ENCODE data around the gene RASL10B.

RASL10B gene

DNA sequence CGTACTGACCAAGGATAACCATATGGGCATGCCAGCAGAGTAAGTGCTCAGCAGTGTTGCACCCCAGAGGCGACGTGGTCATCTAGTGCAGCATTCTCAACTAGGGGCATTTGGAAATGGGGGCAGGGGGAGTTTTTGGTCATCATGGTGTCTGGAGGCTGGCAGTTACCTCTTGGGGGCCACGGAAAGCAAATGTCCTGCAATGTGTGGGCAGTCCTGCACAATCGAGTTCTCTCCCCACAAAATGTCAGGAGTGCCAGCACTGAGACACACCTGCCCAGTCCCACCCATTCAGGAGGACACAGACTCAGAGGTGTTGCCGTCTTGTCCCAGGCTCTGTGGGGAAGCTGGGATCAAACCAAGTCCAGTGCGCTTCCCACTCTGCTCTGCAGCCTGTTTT is 3.0 kb downstream of the RASL10B start:
- H3K27ac ChIP-seq (ENCODE audit: low read depth, low read length) = no peak overlapping the region
- no peaks in the 10 kb centered on the region for H3K9me3 ChIP-seq (ENCODE audit: control insufficient read depth, insufficient read depth, low read length)
- no peaks in the 10 kb centered on the region for H3F3A ChIP-seq (ENCODE audit: control insufficient read depth, insufficient read depth)
- H3K36me3 ChIP-seq (ENCODE audit: control insufficient read depth, low read length) = no peaks in the 10 kb centered on the region
- no peaks in the 10 kb centered on the region for H3K4me1 ChIP-seq (ENCODE audit: control insufficient read depth, low read length)
- H3K4me2 ChIP-seq (ENCODE audit: low read length) = no peak overlapping the region
- no peak overlapping the region for H3K4me3 ChIP-seq (ENCODE audit: low read length)
- H3K9me2 ChIP-seq (replicated peaks; ENCODE audit: control insufficient read depth, low read length) = no peaks in the 10 kb centered on the region
- H3K79me2 ChIP-seq (ENCODE audit: control insufficient read depth, low read length) = no peaks in the 10 kb centered on the region
- H4K20me1 ChIP-seq (ENCODE audit: control insufficient read depth, insufficient read depth, low read depth, low read length) = no peaks in the 10 kb centered on the region
- TF ChIP-seq, protein P1, sequence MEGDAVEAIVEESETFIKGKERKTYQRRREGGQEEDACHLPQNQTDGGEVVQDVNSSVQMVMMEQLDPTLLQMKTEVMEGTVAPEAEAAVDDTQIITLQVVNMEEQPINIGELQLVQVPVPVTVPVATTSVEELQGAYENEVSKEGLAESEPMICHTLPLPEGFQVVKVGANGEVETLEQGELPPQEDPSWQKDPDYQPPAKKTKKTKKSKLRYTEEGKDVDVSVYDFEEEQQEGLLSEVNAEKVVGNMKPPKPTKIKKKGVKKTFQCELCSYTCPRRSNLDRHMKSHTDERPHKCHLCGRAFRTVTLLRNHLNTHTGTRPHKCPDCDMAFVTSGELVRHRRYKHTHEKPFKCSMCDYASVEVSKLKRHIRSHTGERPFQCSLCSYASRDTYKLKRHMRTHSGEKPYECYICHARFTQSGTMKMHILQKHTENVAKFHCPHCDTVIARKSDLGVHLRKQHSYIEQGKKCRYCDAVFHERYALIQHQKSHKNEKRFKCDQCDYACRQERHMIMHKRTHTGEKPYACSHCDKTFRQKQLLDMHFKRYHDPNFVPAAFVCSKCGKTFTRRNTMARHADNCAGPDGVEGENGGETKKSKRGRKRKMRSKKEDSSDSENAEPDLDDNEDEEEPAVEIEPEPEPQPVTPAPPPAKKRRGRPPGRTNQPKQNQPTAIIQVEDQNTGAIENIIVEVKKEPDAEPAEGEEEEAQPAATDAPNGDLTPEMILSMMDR (IDR thresholded peaks at IDR 0.05; ENCODE audit: low read depth, low read length, poor library complexity, severe bottlenecking) = no peak
- TF ChIP-seq EZH2phosphoT487 (IDR thresholded peaks at IDR 0.05; ENCODE audit: borderline replicate concordance, low read length) = no peak
- H3K27me3 ChIP-seq (ENCODE audit: control insufficient read depth, low read length) = peaks cover 30% of the 10 kb centered on the region

DNA sequence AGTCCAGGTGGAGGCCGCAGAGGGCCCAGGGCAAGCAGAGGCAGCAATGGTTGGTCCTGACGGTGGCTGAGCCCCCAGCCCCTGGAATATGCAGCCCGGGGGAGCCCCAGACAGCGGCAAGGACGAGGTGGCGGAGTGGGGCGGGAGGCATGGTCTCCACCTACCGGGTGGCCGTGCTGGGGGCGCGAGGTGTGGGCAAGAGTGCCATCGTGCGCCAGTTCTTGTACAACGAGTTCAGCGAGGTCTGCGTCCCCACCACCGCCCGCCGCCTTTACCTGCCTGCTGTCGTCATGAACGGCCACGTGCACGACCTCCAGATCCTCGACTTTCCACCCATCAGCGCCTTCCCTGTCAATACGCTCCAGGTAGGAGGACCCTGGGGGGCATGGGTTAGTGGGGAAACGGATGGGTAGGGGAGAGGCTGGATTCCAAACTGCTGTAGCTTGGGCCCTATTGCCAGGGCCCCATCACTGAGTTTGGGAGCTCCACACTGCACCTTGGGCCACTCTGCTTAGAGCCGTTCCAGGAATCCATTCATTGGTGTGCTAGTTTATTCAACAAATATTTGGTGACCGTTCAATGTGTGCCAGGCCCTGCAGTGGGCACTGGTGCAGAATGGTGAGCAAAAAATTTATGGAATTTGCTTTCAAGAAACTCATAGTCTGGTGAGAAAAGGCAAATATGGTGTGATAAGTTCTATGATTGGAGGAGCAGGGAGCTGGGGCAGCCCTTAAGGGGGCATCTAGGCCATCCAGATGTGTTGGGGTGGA is 3.8 kb downstream of the RASL10B start:
- no peak overlapping the region for H3K4me3 ChIP-seq (ENCODE audit: low read length)
- no peaks in the 10 kb centered on the region for H3F3A ChIP-seq (ENCODE audit: control insufficient read depth, insufficient read depth)
- no peak overlapping the region for H3K27ac ChIP-seq (ENCODE audit: low read depth, low read length)
- no peaks in the 10 kb centered on the region for H3K9me2 ChIP-seq (replicated peaks; ENCODE audit: control insufficient read depth, low read length)
- H3K27me3 ChIP-seq (ENCODE audit: control insufficient read depth, low read length) = peaks cover 30% of the 10 kb centered on the region
- no peaks in the 10 kb centered on the region for H3K4me1 ChIP-seq (ENCODE audit: control insufficient read depth, low read length)
- H3K79me2 ChIP-seq (ENCODE audit: control insufficient read depth, low read length) = no peaks in the 10 kb centered on the region
- H3K9me3 ChIP-seq (ENCODE audit: control insufficient read depth, insufficient read depth, low read length) = no peaks in the 10 kb centered on the region
- no peaks in the 10 kb centered on the region for H3K36me3 ChIP-seq (ENCODE audit: control insufficient read depth, low read length)
- H4K20me1 ChIP-seq (ENCODE audit: control insufficient read depth, insufficient read depth, low read depth, low read length) = no peaks in the 10 kb centered on the region
- TF ChIP-seq, protein P1 (IDR thresholded peaks at IDR 0.05; ENCODE audit: low read depth, low read length, poor library complexity, severe bottlenecking) = no peak
- TF ChIP-seq EZH2phosphoT487 (IDR thresholded peaks at IDR 0.05; ENCODE audit: borderline replicate concordance, low read length) = no peak
- no peak overlapping the region for H3K4me2 ChIP-seq (ENCODE audit: low read length)

DNA sequence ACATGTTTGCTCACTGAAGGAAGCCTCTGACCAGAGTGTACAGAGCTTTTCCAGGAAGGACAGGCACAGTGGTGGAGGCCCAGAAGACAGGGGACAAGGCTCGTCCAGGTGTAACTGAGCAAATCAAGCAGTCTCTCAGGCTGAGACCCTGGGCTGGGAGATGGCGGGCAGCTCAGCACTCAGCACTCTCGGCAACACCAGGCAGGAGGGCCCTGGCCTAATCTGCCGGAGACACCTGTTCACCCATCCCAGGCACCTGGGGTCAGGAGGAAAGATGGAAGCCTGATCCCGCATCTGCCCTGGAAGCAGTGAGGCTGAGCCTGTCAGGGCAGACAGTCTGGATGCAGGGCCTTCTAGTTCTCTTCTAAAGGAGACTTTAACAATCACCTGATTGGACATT is 4.8 kb downstream of the RASL10B start:
- no peaks in the 10 kb centered on the region for H3K4me1 ChIP-seq (ENCODE audit: control insufficient read depth, low read length)
- no peaks in the 10 kb centered on the region for H3K36me3 ChIP-seq (ENCODE audit: control insufficient read depth, low read length)
- no peaks in the 10 kb centered on the region for H3K9me3 ChIP-seq (ENCODE audit: control insufficient read depth, insufficient read depth, low read length)
- H3F3A ChIP-seq (ENCODE audit: control insufficient read depth, insufficient read depth) = no peaks in the 10 kb centered on the region
- H3K27me3 ChIP-seq (ENCODE audit: control insufficient read depth, low read length) = peaks cover 23% of the 10 kb centered on the region
- no peaks in the 10 kb centered on the region for H3K9me2 ChIP-seq (replicated peaks; ENCODE audit: control insufficient read depth, low read length)
- H4K20me1 ChIP-seq (ENCODE audit: control insufficient read depth, insufficient read depth, low read depth, low read length) = no peaks in the 10 kb centered on the region
- no peak overlapping the region for H3K4me3 ChIP-seq (ENCODE audit: low read length)
- no peaks in the 10 kb centered on the region for H3K79me2 ChIP-seq (ENCODE audit: control insufficient read depth, low read length)
- no peak overlapping the region for H3K4me2 ChIP-seq (ENCODE audit: low read length)
- H3K27ac ChIP-seq (ENCODE audit: low read depth, low read length) = no peak overlapping the region
- TF ChIP-seq EZH2phosphoT487 (IDR thresholded peaks at IDR 0.05; ENCODE audit: borderline replicate concordance, low read length) = no peak
- TF ChIP-seq, protein P1 (IDR thresholded peaks at IDR 0.05; ENCODE audit: low read depth, low read length, poor library complexity, severe bottlenecking) = no peak

Data from DOHH2 (cell line).